ENCODE measurements around the gene FOXO6. TPM values are rescaled to one million over a fixed set of nuclear protein-coding genes. Genes with fewer than 3 reads are reported as not detected.

Gene FOXO6
- total RNA-seq, 1 experiment from 2014 or later: 9.0 TPM

DNA sequence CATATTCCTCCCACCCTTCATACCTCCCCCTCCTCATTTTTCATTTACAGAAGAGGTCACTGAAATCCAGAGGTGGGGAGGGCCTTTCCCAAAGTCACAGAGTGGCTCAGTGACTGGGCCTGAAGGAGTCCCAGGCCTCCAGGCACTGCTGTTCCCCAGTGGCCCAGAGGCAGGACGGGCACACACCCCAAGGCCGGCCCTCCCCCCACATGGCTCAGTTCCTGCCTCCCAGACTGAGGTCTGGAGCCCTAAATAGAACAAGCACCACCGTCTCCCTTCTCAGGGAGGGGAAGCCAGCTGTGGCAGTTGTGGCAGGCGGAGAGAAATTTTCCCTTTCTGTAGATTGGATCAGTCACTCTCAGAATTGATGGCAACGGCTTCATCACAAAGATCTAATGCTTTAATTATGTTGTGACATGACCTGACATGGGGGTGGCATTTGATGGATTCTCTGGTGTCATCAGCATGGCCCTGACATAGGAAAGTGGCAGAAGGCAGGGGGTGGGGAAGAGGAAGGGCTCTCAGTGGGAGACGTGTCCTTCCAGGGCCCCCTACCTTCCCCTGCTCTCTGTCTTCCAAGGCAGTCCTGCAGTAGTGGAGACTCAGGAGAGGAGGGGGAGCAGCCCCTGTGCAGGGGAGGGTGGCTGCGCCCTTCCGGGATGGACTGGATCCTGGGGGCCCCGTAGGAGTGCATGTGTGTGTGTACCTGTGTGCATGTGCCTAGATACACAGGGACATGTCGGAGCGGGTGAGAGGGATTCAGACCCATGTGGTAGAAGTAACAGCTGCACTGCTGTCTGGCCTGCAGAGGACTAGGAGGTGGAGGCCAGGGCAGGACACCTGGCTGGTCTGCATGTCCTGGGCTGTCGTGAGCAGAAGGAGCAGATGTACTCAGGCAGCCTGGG lies 41.2 kb upstream of the FOXO6 start:
- H3K27ac ChIP-seq: no peak overlapping the region
- no TSS peak for BruUV-seq (replicated peaks)
- H3K79me2 ChIP-seq (ENCODE audit: low read depth): no peaks in the 10 kb centered on the region
- no peaks in the 10 kb centered on the region for H3K36me3 ChIP-seq (ENCODE audit: low read depth)
- no peak for DNase-seq
- TF ChIP-seq, protein P1, sequence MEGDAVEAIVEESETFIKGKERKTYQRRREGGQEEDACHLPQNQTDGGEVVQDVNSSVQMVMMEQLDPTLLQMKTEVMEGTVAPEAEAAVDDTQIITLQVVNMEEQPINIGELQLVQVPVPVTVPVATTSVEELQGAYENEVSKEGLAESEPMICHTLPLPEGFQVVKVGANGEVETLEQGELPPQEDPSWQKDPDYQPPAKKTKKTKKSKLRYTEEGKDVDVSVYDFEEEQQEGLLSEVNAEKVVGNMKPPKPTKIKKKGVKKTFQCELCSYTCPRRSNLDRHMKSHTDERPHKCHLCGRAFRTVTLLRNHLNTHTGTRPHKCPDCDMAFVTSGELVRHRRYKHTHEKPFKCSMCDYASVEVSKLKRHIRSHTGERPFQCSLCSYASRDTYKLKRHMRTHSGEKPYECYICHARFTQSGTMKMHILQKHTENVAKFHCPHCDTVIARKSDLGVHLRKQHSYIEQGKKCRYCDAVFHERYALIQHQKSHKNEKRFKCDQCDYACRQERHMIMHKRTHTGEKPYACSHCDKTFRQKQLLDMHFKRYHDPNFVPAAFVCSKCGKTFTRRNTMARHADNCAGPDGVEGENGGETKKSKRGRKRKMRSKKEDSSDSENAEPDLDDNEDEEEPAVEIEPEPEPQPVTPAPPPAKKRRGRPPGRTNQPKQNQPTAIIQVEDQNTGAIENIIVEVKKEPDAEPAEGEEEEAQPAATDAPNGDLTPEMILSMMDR (conservative IDR thresholded peaks at IDR 0.05): no peak
- TF ChIP-seq EZH2 (IDR thresholded peaks at IDR 0.05; ENCODE audit: low read depth): no peak
- no peaks in the 10 kb centered on the region for H3K9me2 ChIP-seq (ENCODE audit: insufficient read depth)
- ChIA-PET CTCF (interaction anchor here (0.5 to 0.7 kb wide), 5 partner anchors 43 to 445 kb away, joined by 3 to 10 read pairs (median 4); no protein-coding TSS in a partner anchor), POLR2A (ENCODE audit: unreplicated experiment) (interaction anchor here (0.6 kb wide), 1 partner anchor 123 kb away, joined by 17 read pairs; no protein-coding TSS in a partner anchor)
- H3K27me3 ChIP-seq (ENCODE audit: insufficient read depth, low read depth): no peaks in the 10 kb centered on the region
- H3F3A ChIP-seq (ENCODE audit: insufficient read depth, low read depth): no peaks in the 10 kb centered on the region
- H3K4me2 ChIP-seq: no peak overlapping the region
- no peak overlapping the region for H2AFZ ChIP-seq
- no peak overlapping the region for H3K4me3 ChIP-seq
- no peaks in the 10 kb centered on the region for H4K20me1 ChIP-seq (ENCODE audit: insufficient read depth)
- intact Hi-C loops (cut with micrococcal nuclease; ENCODE audit: unreplicated experiment): loop anchor here (5.0 kb wide), 1 partner anchor 53 kb away; no protein-coding TSS in a partner anchor
- no peaks in the 10 kb centered on the region for H3K9me3 ChIP-seq (ENCODE audit: insufficient read depth, low read depth)
- peaks cover 17% of the 10 kb centered on the region for H3K4me1 ChIP-seq (replicated peaks; ENCODE audit: insufficient read depth)

GRCh38 chr1:41320895-41321676 lies 40.1 kb upstream of the FOXO6 start:
- no peak for DNase-seq
- Histone ChIP-seq H4K20me1 (ENCODE audit: insufficient read depth) (no peaks in the 10 kb centered on the region), H2AFZ (no peak overlapping the region), H3K9me3 (ENCODE audit: insufficient read depth, low read depth) (no peaks in the 10 kb centered on the region), H3K27me3 (ENCODE audit: insufficient read depth, low read depth) (no peaks in the 10 kb centered on the region), H3K4me1 (replicated peaks; ENCODE audit: insufficient read depth) (peaks cover 27% of the 10 kb centered on the region), H3K4me2 (no peak overlapping the region), H3K36me3 (ENCODE audit: low read depth) (no peaks in the 10 kb centered on the region), H3F3A (ENCODE audit: insufficient read depth, low read depth) (no peaks in the 10 kb centered on the region; the same call in 1 of the 2 replicates), H3K27ac (no peak overlapping the region), H3K79me2 (ENCODE audit: low read depth) (no peaks in the 10 kb centered on the region), H3K4me3 (no peak overlapping the region), H3K9me2 (ENCODE audit: insufficient read depth) (no peaks in the 10 kb centered on the region)
- intact Hi-C loops (cut with micrococcal nuclease; ENCODE audit: unreplicated experiment): loop anchor here (5.0 kb wide), 1 partner anchor 54 kb away; no protein-coding TSS in a partner anchor
- BruUV-seq (replicated peaks): no TSS peak
- TF ChIP-seq, protein P1 (conservative IDR thresholded peaks at IDR 0.05): no peak
- no peak for TF ChIP-seq EZH2 (IDR thresholded peaks at IDR 0.05; ENCODE audit: low read depth)
- ChIA-PET CTCF (interaction anchor here (0.5 to 1.3 kb wide), 4 partner anchors 44 to 446 kb away, joined by 3 to 4 read pairs (median 3); no protein-coding TSS in a partner anchor), POLR2A (ENCODE audit: unreplicated experiment) (interaction anchor here (1.0 kb wide), 1 partner anchor 16 kb away, joined by 6 read pairs; no protein-coding TSS in a partner anchor)

DNA sequence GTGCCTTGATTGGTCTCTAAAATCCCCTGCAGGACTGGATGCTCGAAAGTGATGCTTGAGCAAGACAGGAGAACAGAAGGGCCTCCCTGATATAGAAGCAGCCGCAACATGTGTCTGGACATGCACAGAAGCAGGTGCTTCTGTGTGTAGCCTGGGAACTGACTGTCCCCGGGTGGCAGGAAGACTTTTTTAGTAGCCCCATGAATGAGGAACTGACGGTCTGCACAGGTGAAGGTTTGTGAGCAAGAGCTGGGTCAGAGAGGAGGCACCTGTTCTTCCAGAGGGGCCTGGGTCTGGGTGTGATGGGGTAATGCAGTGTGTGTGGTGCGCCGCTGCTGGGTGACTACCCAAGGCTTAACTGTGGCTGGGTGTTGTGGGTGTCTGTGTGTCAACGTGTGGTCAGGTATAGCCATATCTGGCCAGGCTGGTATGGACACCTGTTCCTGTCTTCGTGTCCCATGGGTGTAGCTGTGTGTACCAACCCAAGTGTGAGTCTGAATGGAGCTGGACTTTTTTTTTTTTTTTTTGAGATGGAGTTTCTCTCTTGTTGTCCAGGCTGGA lies 39.1 kb upstream of the FOXO6 start:
- Histone ChIP-seq H3K4me2 (no peak overlapping the region), H3K27me3 (ENCODE audit: insufficient read depth, low read depth) (no peaks in the 10 kb centered on the region), H4K20me1 (ENCODE audit: insufficient read depth) (no peaks in the 10 kb centered on the region), H3K79me2 (ENCODE audit: low read depth) (no peaks in the 10 kb centered on the region), H3K27ac (no peak overlapping the region), H3K9me2 (ENCODE audit: insufficient read depth) (no peaks in the 10 kb centered on the region), H3K4me1 (replicated peaks; ENCODE audit: insufficient read depth) (peaks cover 24% of the 10 kb centered on the region), H2AFZ (no peak overlapping the region), H3K9me3 (ENCODE audit: insufficient read depth, low read depth) (no peaks in the 10 kb centered on the region), H3F3A (ENCODE audit: insufficient read depth, low read depth) (no peaks in the 10 kb centered on the region; the same call in 1 of the 2 replicates), H3K36me3 (ENCODE audit: low read depth) (no peaks in the 10 kb centered on the region), H3K4me3 (no peak overlapping the region)
- TF ChIP-seq, protein P1 (conservative IDR thresholded peaks at IDR 0.05): no peak
- no peak for TF ChIP-seq EZH2 (IDR thresholded peaks at IDR 0.05; ENCODE audit: low read depth)
- ChIA-PET POLR2A (ENCODE audit: unreplicated experiment) (interaction anchor here (0.5 to 1.0 kb wide), 2 partner anchors 14 to 99 kb away, joined by 3 to 6 read pairs; no protein-coding TSS in a partner anchor), CTCF (interaction anchor here (1.0 to 1.5 kb wide), 7 partner anchors 35 to 193 kb away, joined by 3 to 9 read pairs (median 5); partner anchors contain the start of gene FOXO6)
- DNase-seq: no peak
- intact Hi-C loops (cut with micrococcal nuclease; ENCODE audit: unreplicated experiment): loop anchor here (2.0 to 5.0 kb wide), 4 partner anchors 39 to 193 kb away; no protein-coding TSS in a partner anchor
- no TSS peak for BruUV-seq (replicated peaks)

Data from PC-9 (cell line).